Osteoblast (primary cell): ENCODE results near the gene PAX6. TPM values are rescaled to one million over a fixed set of nuclear protein-coding genes. Genes with fewer than 3 reads are reported as not detected.

Source experiments
- DNase-seq: peaks from one replicate; pipeline ENCODE4 v3.0.0; 2011; ENCODE audit warnings: low spot score, mixed read lengths; ENCODE audit not compliant: insufficient read length; ENCODE audit errors: missing footprints
- H2AFZ ChIP-seq: 2 replicates; pipeline ENCODE4 v1.6.0; 2011; ENCODE audit warnings: mild to moderate bottlenecking, low read length
- H3K27ac ChIP-seq: 2 replicates; pipeline ENCODE4 v1.5.1; 2011; ENCODE audit warnings: mild to moderate bottlenecking, low read depth, low read length, moderate library complexity
- H3K27me3 ChIP-seq: 2 replicates; pipeline ENCODE4 v1.6.0; 2012; ENCODE audit warnings: mild to moderate bottlenecking, control low read depth, inconsistent platforms, low read length, moderate library complexity; ENCODE audit not compliant: insufficient read depth
- H3K36me3 ChIP-seq: 2 replicates; pipeline ENCODE4 v1.5.1; 2011; ENCODE audit warnings: mild to moderate bottlenecking, low read length, control low read depth, moderate library complexity; ENCODE audit not compliant: insufficient read depth
- H3K4me1 ChIP-seq: 2 replicates; pipeline ENCODE4 v1.5.1; 2011; ENCODE audit warnings: mild to moderate bottlenecking, low read length, control low read depth, moderate library complexity; ENCODE audit not compliant: insufficient read depth
- H3K4me2 ChIP-seq: 2 replicates; pipeline ENCODE4 v1.6.0; 2011; ENCODE audit warnings: mild to moderate bottlenecking, low read length; ENCODE audit not compliant: insufficient read depth
- H3K4me3 ChIP-seq: fragments of 200-600 bp; sonication (generic); 3 replicates; pipeline ENCODE4 v1.5.1; 2012; ENCODE audit warnings: mild to moderate bottlenecking, low read length, inconsistent platforms; ENCODE audit not compliant: insufficient read depth
- H3K79me2 ChIP-seq: 2 replicates; pipeline ENCODE4 v1.6.0; 2012; ENCODE audit warnings: mild to moderate bottlenecking, low read length, control low read depth, inconsistent platforms; ENCODE audit not compliant: insufficient read depth
- H3K9me3 ChIP-seq: 2 replicates; pipeline ENCODE4 v1.5.1; 2011; ENCODE audit warnings: low read depth, low read length, control low read depth
- H4K20me1 ChIP-seq: 2 replicates; pipeline ENCODE4 v1.6.0; 2012; ENCODE audit warnings: mild to moderate bottlenecking, low read length, control low read depth; ENCODE audit not compliant: insufficient read depth
- total RNA-seq: library from RNA; depleted of rRNA; stranded (reverse); fragments of >200 nt; gene quantifications from 2 replicates; pipeline ENCODE4 v1.2.3, GENCODE V29; 2012
- TF ChIP-seq, protein P1 (sequence below): IDR thresholded peaks from 2 replicates; pipeline ENCODE4 v1.5.1; 2011; ENCODE audit warnings: mild to moderate bottlenecking, low read depth, low read length, moderate library complexity; ENCODE audit errors: extremely low read depth

The PAX6 gene
- total RNA-seq, 1 donor: 0.36 TPM

DNA sequence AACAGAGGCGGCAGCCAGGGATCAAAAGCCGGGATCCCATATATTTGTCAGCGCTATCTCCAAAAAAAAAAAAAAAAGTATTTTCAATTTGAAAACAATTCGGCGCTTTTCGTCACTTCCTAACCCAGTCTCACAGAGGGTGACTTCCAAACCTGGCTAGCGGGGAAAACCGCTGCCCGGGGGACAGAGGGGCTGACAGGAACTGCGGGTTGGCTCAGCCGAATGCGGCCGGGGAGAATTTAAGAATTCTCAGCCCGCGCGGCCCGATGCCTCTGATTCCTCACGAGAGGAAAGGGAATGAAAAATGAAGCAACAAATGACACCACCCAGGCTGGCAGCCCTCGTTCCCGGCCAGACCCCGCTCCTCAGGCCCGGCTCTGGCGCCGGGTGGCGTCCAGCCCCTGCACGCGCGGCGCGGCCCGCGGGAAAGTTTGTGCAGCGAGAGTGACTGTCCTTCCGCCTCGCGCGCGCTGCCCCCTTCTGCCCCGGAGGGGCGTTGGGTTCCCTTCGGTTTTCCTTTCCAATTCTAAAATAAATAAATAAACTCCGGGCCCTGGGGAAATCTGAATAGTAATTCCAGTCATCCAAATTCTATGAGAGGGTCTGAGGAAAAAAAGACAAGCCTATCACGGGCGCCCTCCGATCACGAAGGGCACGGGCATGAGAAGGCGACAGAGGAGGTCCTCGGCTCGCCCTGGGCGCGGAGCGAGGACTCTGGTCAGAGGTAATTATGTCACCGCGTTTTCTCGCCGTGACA, 4.8 kb upstream of the PAX6 start:
- Histone ChIP-seq H3K4me3 (peak overlapping the region; percentile 28), H4K20me1 (no peaks in the 10 kb centered on the region), H3K4me1 (peaks cover 6% of the 10 kb centered on the region), H3K36me3 (no peaks in the 10 kb centered on the region), H2AFZ (no peak overlapping the region), H3K79me2 (no peaks in the 10 kb centered on the region), H3K4me2 (peak overlapping the region; percentile 69), H3K27me3 (peaks cover 100% of the 10 kb centered on the region), H3K27ac (no peak overlapping the region), H3K9me3 (no peaks in the 10 kb centered on the region)
- TF ChIP-seq, protein P1, sequence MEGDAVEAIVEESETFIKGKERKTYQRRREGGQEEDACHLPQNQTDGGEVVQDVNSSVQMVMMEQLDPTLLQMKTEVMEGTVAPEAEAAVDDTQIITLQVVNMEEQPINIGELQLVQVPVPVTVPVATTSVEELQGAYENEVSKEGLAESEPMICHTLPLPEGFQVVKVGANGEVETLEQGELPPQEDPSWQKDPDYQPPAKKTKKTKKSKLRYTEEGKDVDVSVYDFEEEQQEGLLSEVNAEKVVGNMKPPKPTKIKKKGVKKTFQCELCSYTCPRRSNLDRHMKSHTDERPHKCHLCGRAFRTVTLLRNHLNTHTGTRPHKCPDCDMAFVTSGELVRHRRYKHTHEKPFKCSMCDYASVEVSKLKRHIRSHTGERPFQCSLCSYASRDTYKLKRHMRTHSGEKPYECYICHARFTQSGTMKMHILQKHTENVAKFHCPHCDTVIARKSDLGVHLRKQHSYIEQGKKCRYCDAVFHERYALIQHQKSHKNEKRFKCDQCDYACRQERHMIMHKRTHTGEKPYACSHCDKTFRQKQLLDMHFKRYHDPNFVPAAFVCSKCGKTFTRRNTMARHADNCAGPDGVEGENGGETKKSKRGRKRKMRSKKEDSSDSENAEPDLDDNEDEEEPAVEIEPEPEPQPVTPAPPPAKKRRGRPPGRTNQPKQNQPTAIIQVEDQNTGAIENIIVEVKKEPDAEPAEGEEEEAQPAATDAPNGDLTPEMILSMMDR: no peak
- DNase-seq: peak; percentile 90

DNA sequence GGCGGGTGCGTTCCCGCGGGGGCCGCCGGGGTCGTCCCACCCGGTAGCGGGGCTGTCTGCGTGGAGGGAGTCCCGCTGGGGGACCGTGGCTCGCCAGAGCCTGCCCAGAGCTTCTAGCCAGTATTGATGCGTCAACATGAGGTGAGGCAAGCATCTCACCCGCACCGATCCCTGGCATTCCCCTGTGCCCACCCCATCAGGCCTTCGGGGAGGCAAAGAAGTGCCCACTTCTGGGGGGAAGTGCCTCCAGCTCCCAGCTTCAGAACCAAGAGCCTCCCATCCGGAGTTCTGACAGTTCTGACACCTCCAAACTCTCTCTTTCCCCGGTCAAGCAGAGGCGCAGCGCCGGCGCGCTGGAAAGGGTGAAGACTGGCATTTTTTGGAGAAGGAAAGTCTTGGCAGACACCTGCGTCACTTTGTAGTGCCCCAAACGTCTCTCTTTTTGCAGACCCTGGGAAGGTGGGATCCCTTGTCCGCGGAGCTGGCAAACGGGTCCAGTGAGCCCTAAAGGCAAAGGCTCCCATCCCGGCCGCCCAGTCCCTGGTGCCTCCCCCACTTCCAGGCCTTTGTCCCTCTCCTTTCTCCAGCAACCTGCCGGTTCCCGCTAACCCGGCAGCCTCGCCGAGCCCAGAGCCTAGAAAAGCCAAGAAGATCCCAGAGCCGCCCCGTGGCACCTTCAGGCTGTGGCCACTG, 3.2 kb upstream of the PAX6 start:
- H3K27me3 ChIP-seq: peaks cover 99% of the 10 kb centered on the region
- DNase-seq: peak; percentile 86

DNA sequence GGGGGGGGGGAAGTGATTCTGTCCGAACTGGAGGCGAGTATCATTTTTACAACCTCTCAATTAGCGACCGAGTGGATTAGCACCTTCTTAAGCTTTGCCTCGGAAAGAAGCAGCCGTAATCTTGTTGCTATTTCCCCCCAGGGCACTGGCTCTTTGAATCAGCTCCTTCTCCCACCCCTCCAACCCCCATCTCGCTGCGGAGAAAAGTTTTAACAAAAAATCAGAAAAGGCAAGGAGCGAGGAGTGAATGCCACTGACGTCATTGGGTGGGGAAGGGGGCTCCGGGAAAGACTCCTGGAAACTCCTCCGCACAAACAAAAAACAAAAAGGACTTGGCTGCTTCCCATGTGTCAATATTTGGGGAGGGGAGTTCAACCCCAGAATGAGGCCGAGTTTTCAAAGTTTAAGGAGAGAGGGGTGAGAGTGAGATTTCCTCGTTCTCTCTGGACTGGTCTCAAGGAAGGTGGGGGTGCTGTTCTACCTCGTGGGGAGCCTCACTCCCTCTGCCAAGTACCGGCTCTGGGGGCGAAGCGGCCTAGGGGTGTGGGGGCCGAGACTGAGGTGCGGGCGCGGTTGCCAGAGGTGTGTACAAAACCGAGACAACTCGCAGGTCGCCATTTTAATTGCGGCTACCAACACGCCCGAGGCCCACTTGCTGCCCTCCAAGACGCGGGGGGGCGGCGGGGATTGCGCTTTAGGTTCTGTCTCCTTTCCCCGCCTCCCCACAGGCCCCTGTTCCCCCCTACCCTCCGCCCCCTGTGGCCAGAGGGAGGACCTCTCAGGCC, 2.5 kb upstream of the PAX6 start:
- Histone ChIP-seq H3K27me3 (peaks cover 99% of the 10 kb centered on the region), H3K9me3 (no peaks in the 10 kb centered on the region), H3K36me3 (no peaks in the 10 kb centered on the region), H3K79me2 (no peaks in the 10 kb centered on the region), H3K4me2 (peak overlapping the region; percentile 67), H2AFZ (no peak overlapping the region), H3K27ac (no peak overlapping the region), H3K4me3 (no peak overlapping the region), H3K4me1 (peaks cover 6% of the 10 kb centered on the region), H4K20me1 (peaks cover 2% of the 10 kb centered on the region)
- TF ChIP-seq, protein P1: no peak
- DNase-seq: peak; percentile 71

More for the DNA sequence above, 3.2 kb upstream of the PAX6 start:
- H3K4me3 ChIP-seq: no peak overlapping the region
- H3K4me1 ChIP-seq: peaks cover 6% of the 10 kb centered on the region
- no peak overlapping the region for H3K4me2 ChIP-seq
- no peak overlapping the region for H3K27ac ChIP-seq
- TF ChIP-seq, protein P1: no peak
- no peaks in the 10 kb centered on the region for H3K36me3 ChIP-seq
- H3K9me3 ChIP-seq: no peaks in the 10 kb centered on the region
- H3K79me2 ChIP-seq: no peaks in the 10 kb centered on the region
- peaks cover 2% of the 10 kb centered on the region for H4K20me1 ChIP-seq
- no peak overlapping the region for H2AFZ ChIP-seq
